ENCODE data around the gene STXBP5L.
"Not testable (repeated sequence)": the region's sequence is repeated elsewhere in the genome, so short reads cannot be mapped to it uniquely, and the experiment has no call there.

The STXBP5L gene

GRCh38 chr3:121153851-121154250 lies 245.8 kb downstream of the STXBP5L start:
- H3K4me3 ChIP-seq (ENCODE audit: low read depth, low read length), result no peak overlapping the region
- no peak for DNase-seq (ENCODE audit: low read depth)
- TF ChIP-seq MYC (IDR thresholded peaks at IDR 0.05; ENCODE audit: low read depth, low read length) (no peak), POLR2A (IDR thresholded peaks at IDR 0.05; ENCODE audit: extremely low read depth, insufficient read length) (no peak), CTCF (IDR thresholded peaks at IDR 0.05; ENCODE audit: low read depth, low read length) (no peak), MAX (IDR thresholded peaks at IDR 0.05; ENCODE audit: low read depth, low read length) (no peak)

GRCh38 chr3:121155028-121155427 lies 247.0 kb downstream of the STXBP5L start:
- no peak overlapping the region for H3K4me3 ChIP-seq (ENCODE audit: low read depth, low read length)
- TF ChIP-seq MYC (IDR thresholded peaks at IDR 0.05; ENCODE audit: low read depth, low read length) (no peak), POLR2A (IDR thresholded peaks at IDR 0.05; ENCODE audit: extremely low read depth, insufficient read length) (no peak), MAX (IDR thresholded peaks at IDR 0.05; ENCODE audit: low read depth, low read length) (no peak), CTCF (IDR thresholded peaks at IDR 0.05; ENCODE audit: low read depth, low read length) (no peak)
- DNase-seq (ENCODE audit: low read depth), result no peak

- DNase-seq (ENCODE audit: low read depth), result no peak
- no peak for TF ChIP-seq MAX (IDR thresholded peaks at IDR 0.05; ENCODE audit: low read depth, low read length)
- TF ChIP-seq MYC (IDR thresholded peaks at IDR 0.05; ENCODE audit: low read depth, low read length), result no peak
- TF ChIP-seq CTCF (IDR thresholded peaks at IDR 0.05; ENCODE audit: low read depth, low read length), result no peak
- no peak for TF ChIP-seq POLR2A (IDR thresholded peaks at IDR 0.05; ENCODE audit: extremely low read depth, insufficient read length)
- no peak overlapping the region for H3K4me3 ChIP-seq (ENCODE audit: low read depth, low read length)
Observed at GRCh38 chr3:121165397-121165837, 257.4 kb downstream of the STXBP5L start.

- no peak overlapping the region for H3K4me3 ChIP-seq (ENCODE audit: low read depth, low read length)
- no peak for TF ChIP-seq MYC (IDR thresholded peaks at IDR 0.05; ENCODE audit: low read depth, low read length)
- no peak for TF ChIP-seq POLR2A (IDR thresholded peaks at IDR 0.05; ENCODE audit: extremely low read depth, insufficient read length)
- TF ChIP-seq MAX (IDR thresholded peaks at IDR 0.05; ENCODE audit: low read depth, low read length), result no peak
- no peak for TF ChIP-seq CTCF (IDR thresholded peaks at IDR 0.05; ENCODE audit: low read depth, low read length)
- no peak for DNase-seq (ENCODE audit: low read depth)
Observed at GRCh38 chr3:121167374-121168139, 259.6 kb downstream of the STXBP5L start.

- TF ChIP-seq MAX (IDR thresholded peaks at IDR 0.05; ENCODE audit: low read depth, low read length) (no peak), POLR2A (IDR thresholded peaks at IDR 0.05; ENCODE audit: extremely low read depth, insufficient read length) (no peak), MYC (IDR thresholded peaks at IDR 0.05; ENCODE audit: low read depth, low read length) (no peak), CTCF (IDR thresholded peaks at IDR 0.05; ENCODE audit: low read depth, low read length) (no peak)
- H3K4me3 ChIP-seq (ENCODE audit: low read depth, low read length), result no peak overlapping the region
- DNase-seq (ENCODE audit: low read depth), result no peak
Observed at GRCh38 chr3:121175083-121175482, 267.1 kb downstream of the STXBP5L start.

- DNase-seq (ENCODE audit: low read depth); H3K4me3 ChIP-seq (ENCODE audit: low read depth, low read length): not testable (repeated sequence)
Observed at GRCh38 chr3:121190626-121191025, 282.6 kb downstream of the STXBP5L start.

Measured in NB4 (cell line).